Esophagus muscularis mucosa (tissue), 4 donors: ENCODE data around the gene CREBRF. TPM values are rescaled to one million over a fixed set of nuclear protein-coding genes. Genes with fewer than 3 reads are reported as not detected.

Experiments used
- DNase-seq: peaks from one replicate; pipeline ENCODE4 v3.0.0-alpha.2; 2017; ENCODE audit errors: extremely low spot score
- H3K27ac ChIP-seq, 4 donors: fragments of 200-600 bp; sonication (generic); replicated peaks in 1 of 4; 1 replicate in 3 of 4; 2 replicates in 1 of 4; pipeline ENCODE4 v1.5.1; 2016 to 2019; ENCODE audit warnings: mild to moderate bottlenecking in 1 of 4
- H3K27me3 ChIP-seq, 4 donors: fragments of 200-600 bp; sonication (generic); one replicate each; pipeline versions ENCODE4 v1.5.1 to v1.6.0; 2016 to 2019
- H3K36me3 ChIP-seq, 4 donors: fragments of 200-600 bp; sonication (generic); one replicate each; pipeline ENCODE4 v1.5.1; 2016 to 2019
- H3K4me1 ChIP-seq, 4 donors: fragments of 200-600 bp; sonication (generic); one replicate each; pipeline ENCODE4 v1.5.1; 2016 to 2019
- H3K4me3 ChIP-seq, 4 donors: fragments of 200-600 bp; sonication (generic); 1 replicate in 2 of 4; 2 replicates in 2 of 4; pipeline ENCODE4 v1.5.1; 2016 to 2019; ENCODE audit warnings: mild to moderate bottlenecking in 4 of 4, moderate library complexity in 1 of 4
- H3K9me3 ChIP-seq, 4 donors: fragments of 200-600 bp; sonication (generic); 1 replicate in 3 of 4; 2 replicates in 1 of 4; pipeline ENCODE4 v1.5.1; 2016 to 2019
- CTCF ChIP-seq, 3 experiments: fragments of 200-600 bp in 2 of 3; fragments of 450-650 bp in 1 of 3; sonication (generic) in 2 of 3; IDR thresholded peaks; one replicate each; pipeline ENCODE4 v1.5.1; 2017 to 2019; ENCODE audit warnings: antibody characterized with exemption in 3 of 3, mild to moderate bottlenecking in 2 of 3, moderate library complexity in 1 of 3
- EP300 ChIP-seq: sonication (generic); formaldehyde crosslinking; IDR thresholded peaks from one replicate; pipeline ENCODE4 v1.6.1; 2017; ENCODE audit warnings: antibody characterized with exemption
- POLR2A ChIP-seq: fragments of 450-650 bp; IDR thresholded peaks from one replicate; pipeline ENCODE4 v1.6.1; 2017; ENCODE audit warnings: antibody characterized with exemption, moderate library complexity, mild to moderate bottlenecking, low read depth
- POLR2AphosphoS5 ChIP-seq, 2 donors: sonication (generic); formaldehyde crosslinking; IDR thresholded peaks; one replicate each; pipeline ENCODE4 v1.6.1; 2017; ENCODE audit warnings: antibody characterized with exemption in 2 of 2
- WGBS: methylation state at CpG from one replicate; pipeline ENCODE4 v1.1.5; 2018; 5-methylcytosine and 5-hydroxymethylcytosine counted together
- intact Hi-C: fragments of 100-400 bp; cut with DNase I; formaldehyde crosslinking; loops from one replicate; pipeline ENCODE4 v1.15.1; 2023
- total RNA-seq, 4 donors: library from RNA; depleted of rRNA; stranded (reverse); fragments of >200 nt; gene quantifications; one replicate each; pipeline versions ENCODE4 v1.1.0 to v1.2.1, GENCODE V29; 2016

Gene CREBRF
- total RNA-seq, 4 donors from 2014 or later = 37.8 to 76.5 (median 46.3) TPM

- Histone ChIP-seq H3K27me3 (no peaks in the 10 kb centered on the region), H3K9me3 (no peaks in the 10 kb centered on the region), H3K27ac (no peak overlapping the region), H3K4me3 (no peak overlapping the region), H3K4me1 (peaks cover 4 to 11% (median 10%) of the 10 kb centered on the region in 4 donors), H3K36me3 (peaks cover 0 to 31% (median 3%) of the 10 kb centered on the region in 4 donors)
- no peak for DNase-seq
- intact Hi-C loops = loop anchor here (5.0 to 10.0 kb wide), 2 partner anchors 86 to 158 kb away; partner anchors contain the start of genes ATP6V0E1 and CREBRF
- TF ChIP-seq POLR2AphosphoS5 (IDR thresholded peaks at IDR 0.05) (peak in 1 of 2 donors; percentile 5), POLR2A (no peak)
- WGBS = 90% methylated on average over 3 of the region's 4 CpGs
These were observed 84.6 kb downstream of the CREBRF start for GRCh38 chr5:173140769-173141168.

GRCh38 chr5:173143567-173143966 is 87.4 kb downstream of the CREBRF start:
- no peak overlapping the region for H3K4me3 ChIP-seq
- no peaks in the 10 kb centered on the region for H3K9me3 ChIP-seq
- H3K4me1 ChIP-seq = peaks cover 4 to 11% (median 10%) of the 10 kb centered on the region in 4 donors
- WGBS = 86% methylated on average over 8 of the region's 8 CpGs
- no peak for DNase-seq
- intact Hi-C loops = loop anchor here (5.0 to 10.0 kb wide), 2 partner anchors 89 to 161 kb away; partner anchors contain the start of genes ATP6V0E1 and CREBRF
- H3K27ac ChIP-seq = no peak overlapping the region
- no peaks in the 10 kb centered on the region for H3K27me3 ChIP-seq
- H3K36me3 ChIP-seq = peaks cover 9 to 34% (median 18%) of the 10 kb centered on the region in 4 donors
- TF ChIP-seq CTCF (IDR thresholded peaks at IDR 0.05) = no peak

GRCh38 chr5:173144200-173145176 is 88.3 kb downstream of the CREBRF start, which contains the start of gene BNIP1:
TSS of gene BNIP1 (plus strand) at chr5:173144531. CDS start at chr5:173144546, 15 bp downstream.
- Histone ChIP-seq H3K36me3 (peaks cover 17 to 34% (median 24%) of the 10 kb centered on the region in 4 donors), H3K9me3 (no peaks in the 10 kb centered on the region), H3K4me1 (peaks cover 4 to 11% (median 10%) of the 10 kb centered on the region in 4 donors), H3K27ac (peak within 1 kb of the TSS; percentile 84 to 87 (median 86)), H3K27me3 (no peaks in the 10 kb centered on the region), H3K4me3 (peak within 1 kb of the TSS; percentile 74 to 85 (median 81))
- peak; percentile 98 for DNase-seq
- intact Hi-C loops = loop anchor here (5.0 to 10.0 kb wide), 2 partner anchors 90 to 162 kb away; partner anchors contain the start of genes ATP6V0E1 and CREBRF
- TF ChIP-seq CTCF (IDR thresholded peaks at IDR 0.05) (peak; percentile 89 to 96 (median 95)), POLR2A (no peak), EP300 (no peak), POLR2AphosphoS5 (IDR thresholded peaks at IDR 0.05) (peak; percentile 84 to 90)
- WGBS = 2% methylated on average over 32 of the region's 48 CpGs

- Histone ChIP-seq H3K4me1 (peaks cover 4 to 11% (median 10%) of the 10 kb centered on the region in 4 donors), H3K4me3 (no peak overlapping the region), H3K27ac (no peak overlapping the region), H3K9me3 (no peaks in the 10 kb centered on the region), H3K36me3 (peaks cover 17 to 57% (median 49%) of the 10 kb centered on the region in 4 donors), H3K27me3 (no peaks in the 10 kb centered on the region)
- DNase-seq = no peak
- WGBS = 64% methylated on average over 2 of the region's 2 CpGs
- TF ChIP-seq EP300 (no peak), CTCF (IDR thresholded peaks at IDR 0.05) (no peak), POLR2A (no peak), POLR2AphosphoS5 (IDR thresholded peaks at IDR 0.05) (no peak)
- intact Hi-C loops = loop anchor here (10.0 kb wide), 1 partner anchor 94 kb away; the partner anchor contains the start of gene CREBRF
These were observed 92.2 kb downstream of the CREBRF start for GRCh38 chr5:173148354-173148753.

GRCh38 chr5:173152547-173152946 is 96.4 kb downstream of the CREBRF start:
- WGBS = 92% methylated on average over 5 of the region's 5 CpGs
- Histone ChIP-seq H3K27me3 (no peaks in the 10 kb centered on the region), H3K4me1 (no peaks in the 10 kb centered on the region), H3K4me3 (no peak overlapping the region), H3K27ac (no peak overlapping the region), H3K9me3 (no peaks in the 10 kb centered on the region), H3K36me3 (peaks cover 36 to 90% (median 78%) of the 10 kb centered on the region in 4 donors)
- DNase-seq = no peak
- TF ChIP-seq EP300 (no peak), POLR2AphosphoS5 (IDR thresholded peaks at IDR 0.05) (no peak), POLR2A (no peak), CTCF (IDR thresholded peaks at IDR 0.05) (no peak)
- intact Hi-C loops = no loop called here
